Measurements from ENCODE around the gene SAMD1.
"Not testable (repeated sequence)": the region's sequence is repeated elsewhere in the genome, so short reads cannot be mapped to it uniquely, and the experiment has no call there.

SAMD1 gene

DNA sequence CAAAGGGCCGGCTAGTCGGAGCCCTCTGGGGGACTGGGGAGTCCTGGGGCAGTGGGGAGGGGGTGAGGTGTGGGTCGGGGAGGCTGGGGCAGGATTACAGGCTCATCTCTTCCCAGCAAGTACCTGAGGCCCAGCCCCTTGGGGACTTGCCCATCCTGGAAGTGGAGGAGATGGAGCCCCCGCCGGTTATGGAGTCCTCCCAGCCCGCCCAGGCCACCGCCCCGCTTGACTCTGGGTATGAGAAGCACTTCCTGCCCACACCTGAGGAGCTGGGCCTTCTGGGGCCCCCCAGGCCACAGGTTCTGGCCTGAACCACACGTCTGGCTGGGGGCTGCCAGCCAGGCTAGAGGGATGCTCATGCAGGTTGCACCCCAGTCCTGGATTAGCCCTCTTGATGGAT is 38.6 kb downstream of the SAMD1 start:
- Histone ChIP-seq H3K4me3 (replicated peaks; ENCODE audit: insufficient read depth, low read length) (no peak overlapping the region), H3K27ac (replicated peaks) (no peak overlapping the region), H3K27me3 (ENCODE audit: insufficient read depth, poor library complexity, severe bottlenecking) (peaks cover 7% of the 10 kb centered on the region)
- no peak for DNase-seq (ENCODE audit: low read depth in 1 of 2, low spot score in 1 of 2)
- TF ChIP-seq, protein P1, sequence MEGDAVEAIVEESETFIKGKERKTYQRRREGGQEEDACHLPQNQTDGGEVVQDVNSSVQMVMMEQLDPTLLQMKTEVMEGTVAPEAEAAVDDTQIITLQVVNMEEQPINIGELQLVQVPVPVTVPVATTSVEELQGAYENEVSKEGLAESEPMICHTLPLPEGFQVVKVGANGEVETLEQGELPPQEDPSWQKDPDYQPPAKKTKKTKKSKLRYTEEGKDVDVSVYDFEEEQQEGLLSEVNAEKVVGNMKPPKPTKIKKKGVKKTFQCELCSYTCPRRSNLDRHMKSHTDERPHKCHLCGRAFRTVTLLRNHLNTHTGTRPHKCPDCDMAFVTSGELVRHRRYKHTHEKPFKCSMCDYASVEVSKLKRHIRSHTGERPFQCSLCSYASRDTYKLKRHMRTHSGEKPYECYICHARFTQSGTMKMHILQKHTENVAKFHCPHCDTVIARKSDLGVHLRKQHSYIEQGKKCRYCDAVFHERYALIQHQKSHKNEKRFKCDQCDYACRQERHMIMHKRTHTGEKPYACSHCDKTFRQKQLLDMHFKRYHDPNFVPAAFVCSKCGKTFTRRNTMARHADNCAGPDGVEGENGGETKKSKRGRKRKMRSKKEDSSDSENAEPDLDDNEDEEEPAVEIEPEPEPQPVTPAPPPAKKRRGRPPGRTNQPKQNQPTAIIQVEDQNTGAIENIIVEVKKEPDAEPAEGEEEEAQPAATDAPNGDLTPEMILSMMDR (IDR thresholded peaks at IDR 0.05; ENCODE audit: insufficient read depth, low read length), result no peak
- TF ChIP-seq, protein P2, sequence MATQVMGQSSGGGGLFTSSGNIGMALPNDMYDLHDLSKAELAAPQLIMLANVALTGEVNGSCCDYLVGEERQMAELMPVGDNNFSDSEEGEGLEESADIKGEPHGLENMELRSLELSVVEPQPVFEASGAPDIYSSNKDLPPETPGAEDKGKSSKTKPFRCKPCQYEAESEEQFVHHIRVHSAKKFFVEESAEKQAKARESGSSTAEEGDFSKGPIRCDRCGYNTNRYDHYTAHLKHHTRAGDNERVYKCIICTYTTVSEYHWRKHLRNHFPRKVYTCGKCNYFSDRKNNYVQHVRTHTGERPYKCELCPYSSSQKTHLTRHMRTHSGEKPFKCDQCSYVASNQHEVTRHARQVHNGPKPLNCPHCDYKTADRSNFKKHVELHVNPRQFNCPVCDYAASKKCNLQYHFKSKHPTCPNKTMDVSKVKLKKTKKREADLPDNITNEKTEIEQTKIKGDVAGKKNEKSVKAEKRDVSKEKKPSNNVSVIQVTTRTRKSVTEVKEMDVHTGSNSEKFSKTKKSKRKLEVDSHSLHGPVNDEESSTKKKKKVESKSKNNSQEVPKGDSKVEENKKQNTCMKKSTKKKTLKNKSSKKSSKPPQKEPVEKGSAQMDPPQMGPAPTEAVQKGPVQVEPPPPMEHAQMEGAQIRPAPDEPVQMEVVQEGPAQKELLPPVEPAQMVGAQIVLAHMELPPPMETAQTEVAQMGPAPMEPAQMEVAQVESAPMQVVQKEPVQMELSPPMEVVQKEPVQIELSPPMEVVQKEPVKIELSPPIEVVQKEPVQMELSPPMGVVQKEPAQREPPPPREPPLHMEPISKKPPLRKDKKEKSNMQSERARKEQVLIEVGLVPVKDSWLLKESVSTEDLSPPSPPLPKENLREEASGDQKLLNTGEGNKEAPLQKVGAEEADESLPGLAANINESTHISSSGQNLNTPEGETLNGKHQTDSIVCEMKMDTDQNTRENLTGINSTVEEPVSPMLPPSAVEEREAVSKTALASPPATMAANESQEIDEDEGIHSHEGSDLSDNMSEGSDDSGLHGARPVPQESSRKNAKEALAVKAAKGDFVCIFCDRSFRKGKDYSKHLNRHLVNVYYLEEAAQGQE (IDR thresholded peaks at IDR 0.05; ENCODE audit: insufficient replicate concordance, low read depth), result no peak
- TF ChIP-seq SPI1 (IDR thresholded peaks at IDR 0.05; ENCODE audit: borderline replicate concordance, low read depth) (no peak), GABPA (IDR thresholded peaks at IDR 0.05; ENCODE audit: low read depth) (no peak), POLR2AphosphoS5 (IDR thresholded peaks at IDR 0.05; ENCODE audit: low read depth) (no peak)

- DNase-seq (ENCODE audit: low read depth in 1 of 2, low spot score in 1 of 2); H3K27me3 ChIP-seq (ENCODE audit: insufficient read depth, poor library complexity, severe bottlenecking); H3K4me3 ChIP-seq (replicated peaks; ENCODE audit: insufficient read depth, low read length); H3K27ac ChIP-seq (replicated peaks): not testable (repeated sequence)
Observed at GRCh38 chr19:14050961-14051360, 39.6 kb downstream of the SAMD1 start.

GRCh38 chr19:14050512-14050911 is 40.0 kb downstream of the SAMD1 start:
- TF ChIP-seq, protein P1 (IDR thresholded peaks at IDR 0.05; ENCODE audit: insufficient read depth, low read length), result no peak
- TF ChIP-seq SPI1 (IDR thresholded peaks at IDR 0.05; ENCODE audit: borderline replicate concordance, low read depth) (no peak), GABPA (IDR thresholded peaks at IDR 0.05; ENCODE audit: low read depth) (no peak), POLR2AphosphoS5 (IDR thresholded peaks at IDR 0.05; ENCODE audit: low read depth) (no peak)
- TF ChIP-seq, protein P2 (IDR thresholded peaks at IDR 0.05; ENCODE audit: insufficient replicate concordance, low read depth), result no peak
- H3K27ac ChIP-seq (replicated peaks), result no peak overlapping the region

GRCh38 chr19:14048443-14049153 is 42.0 kb downstream of the SAMD1 start:
- DNase-seq (ENCODE audit: low read depth in 1 of 2, low spot score in 1 of 2), result peak; percentile 69 to 78
- no peak for TF ChIP-seq POLR2AphosphoS5 (IDR thresholded peaks at IDR 0.05; ENCODE audit: low read depth)
- TF ChIP-seq, protein P1 (IDR thresholded peaks at IDR 0.05; ENCODE audit: insufficient read depth, low read length), result peak; percentile 99
- TF ChIP-seq, protein P2 (IDR thresholded peaks at IDR 0.05; ENCODE audit: insufficient replicate concordance, low read depth), result no peak
- no peak for TF ChIP-seq SPI1 (IDR thresholded peaks at IDR 0.05; ENCODE audit: borderline replicate concordance, low read depth)
- TF ChIP-seq GABPA (IDR thresholded peaks at IDR 0.05; ENCODE audit: low read depth), result no peak
- no peak overlapping the region for H3K4me3 ChIP-seq (replicated peaks; ENCODE audit: insufficient read depth, low read length)
- no peaks in the 10 kb centered on the region for H3K27me3 ChIP-seq (ENCODE audit: insufficient read depth, poor library complexity, severe bottlenecking)
- no peak overlapping the region for H3K27ac ChIP-seq (replicated peaks)

More at GRCh38 chr19:14050512-14050911, 40.0 kb downstream of the SAMD1 start:
- DNase-seq (ENCODE audit: low read depth in 1 of 2, low spot score in 1 of 2), result no peak
- no peak overlapping the region for H3K4me3 ChIP-seq (replicated peaks; ENCODE audit: insufficient read depth, low read length)
- H3K27me3 ChIP-seq (ENCODE audit: insufficient read depth, poor library complexity, severe bottlenecking), result peaks cover 2% of the 10 kb centered on the region

DNA sequence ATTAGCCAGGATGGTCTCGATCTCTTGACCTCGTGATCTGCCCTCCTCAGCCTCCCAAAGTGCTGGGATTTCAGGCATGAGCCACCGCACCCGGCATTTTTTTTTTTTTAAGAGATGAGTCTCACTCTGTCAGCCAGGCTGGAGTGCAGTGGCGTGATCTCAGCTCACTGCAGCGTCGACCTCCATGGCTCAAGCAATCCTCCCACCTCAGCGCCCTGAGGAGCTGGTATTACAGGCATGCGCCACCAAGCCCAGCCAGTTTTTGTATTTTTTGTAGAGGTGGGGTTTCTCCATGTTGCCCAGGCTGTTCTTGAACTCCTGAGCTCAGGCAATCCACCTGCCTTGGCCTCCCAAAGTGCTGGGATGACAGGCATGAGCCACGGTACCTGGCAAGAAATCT is 42.7 kb downstream of the SAMD1 start:
- H3K27ac ChIP-seq (replicated peaks); DNase-seq (ENCODE audit: low read depth in 1 of 2, low spot score in 1 of 2); H3K27me3 ChIP-seq (ENCODE audit: insufficient read depth, poor library complexity, severe bottlenecking); H3K4me3 ChIP-seq (replicated peaks; ENCODE audit: insufficient read depth, low read length): not testable (repeated sequence)

Measured in HL-60 (cell line).